OCI-LY1 (cell line): ENCODE data around the gene IPMK.

ENCODE experiments used
- EZH2 ChIP-seq: fragments of 200-600 bp; sonication (generic), shearing (Covaris generic); IDR thresholded peaks from 2 replicates; pipeline ENCODE4 v1.8.0; 2017; ENCODE audit warnings: borderline replicate concordance, mixed run types, mild to moderate bottlenecking, antibody characterized with exemption, low read length, moderate library complexity, mixed read lengths
- TF ChIP-seq, protein P1 (sequence below): fragments of 200-600 bp; sonication (generic), shearing (Covaris generic); IDR thresholded peaks from 2 replicates; pipeline ENCODE4 v1.5.1; 2017; ENCODE audit warnings: mild to moderate bottlenecking, antibody characterized with exemption, low read length, moderate library complexity, mixed read lengths

DNA sequence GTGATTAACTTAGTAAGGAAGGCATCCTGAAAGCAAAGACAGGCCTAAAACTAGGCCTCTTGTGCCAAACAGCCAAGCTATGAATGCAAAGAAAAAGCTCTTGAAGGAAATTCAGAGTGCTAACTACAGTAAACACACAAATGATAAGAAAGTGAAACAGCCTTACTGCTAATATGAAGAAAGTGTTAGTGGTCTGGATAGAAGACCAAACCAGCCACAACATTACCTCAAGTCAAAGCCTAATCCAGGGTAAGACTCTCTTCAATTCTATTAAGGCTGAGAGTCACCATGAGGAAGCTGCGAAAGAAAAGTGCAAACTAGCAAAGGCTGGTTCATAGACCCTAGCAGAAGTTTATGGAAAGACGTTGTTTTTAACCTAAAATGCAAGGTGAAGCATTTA lies 66.0 kb downstream of the IPMK start:
- TF ChIP-seq, protein P1, sequence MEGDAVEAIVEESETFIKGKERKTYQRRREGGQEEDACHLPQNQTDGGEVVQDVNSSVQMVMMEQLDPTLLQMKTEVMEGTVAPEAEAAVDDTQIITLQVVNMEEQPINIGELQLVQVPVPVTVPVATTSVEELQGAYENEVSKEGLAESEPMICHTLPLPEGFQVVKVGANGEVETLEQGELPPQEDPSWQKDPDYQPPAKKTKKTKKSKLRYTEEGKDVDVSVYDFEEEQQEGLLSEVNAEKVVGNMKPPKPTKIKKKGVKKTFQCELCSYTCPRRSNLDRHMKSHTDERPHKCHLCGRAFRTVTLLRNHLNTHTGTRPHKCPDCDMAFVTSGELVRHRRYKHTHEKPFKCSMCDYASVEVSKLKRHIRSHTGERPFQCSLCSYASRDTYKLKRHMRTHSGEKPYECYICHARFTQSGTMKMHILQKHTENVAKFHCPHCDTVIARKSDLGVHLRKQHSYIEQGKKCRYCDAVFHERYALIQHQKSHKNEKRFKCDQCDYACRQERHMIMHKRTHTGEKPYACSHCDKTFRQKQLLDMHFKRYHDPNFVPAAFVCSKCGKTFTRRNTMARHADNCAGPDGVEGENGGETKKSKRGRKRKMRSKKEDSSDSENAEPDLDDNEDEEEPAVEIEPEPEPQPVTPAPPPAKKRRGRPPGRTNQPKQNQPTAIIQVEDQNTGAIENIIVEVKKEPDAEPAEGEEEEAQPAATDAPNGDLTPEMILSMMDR: no peak
- no peak for TF ChIP-seq EZH2
